Anterior cingulate cortex (tissue), 58 donors: Measurements from ENCODE around the gene CACNA1B.
A peak's percentile ranks its signal among the peaks of the same experiment; 100 is the strongest.

Experiments
- DNase-seq, 58 donors: peaks; one replicate each; lab custom pipeline; 2025; lab: John Stamatoyannopoulos, UW

The CACNA1B gene

GRCh38 chr9:138063033-138063432, 185.5 kb downstream of the CACNA1B start:
- no peak for DNase-seq

- no peak for DNase-seq
Measured at GRCh38 chr9:138063785-138064184, 186.2 kb downstream of the CACNA1B start.

- no peak for DNase-seq
Measured at GRCh38 chr9:138064547-138064946, 187.0 kb downstream of the CACNA1B start.

GRCh38 chr9:138065287-138065686, 187.7 kb downstream of the CACNA1B start:
- DNase-seq = no peak

GRCh38 chr9:138066049-138066448, 188.5 kb downstream of the CACNA1B start:
- no peak for DNase-seq

GRCh38 chr9:138067613-138068367, 190.2 kb downstream of the CACNA1B start:
- no peak for DNase-seq

GRCh38 chr9:138068601-138069035, 191.0 kb downstream of the CACNA1B start:
- DNase-seq = peak in 1 of 58 donors; percentile 31

GRCh38 chr9:138069731-138070456, 192.3 kb downstream of the CACNA1B start:
- no peak for DNase-seq

GRCh38 chr9:138070815-138071214, 193.2 kb downstream of the CACNA1B start:
- DNase-seq = no peak

GRCh38 chr9:138071292-138071691, 193.7 kb downstream of the CACNA1B start:
- DNase-seq = no peak

GRCh38 chr9:138071731-138072130, 194.1 kb downstream of the CACNA1B start:
- DNase-seq = no peak

- peak in 4 of 58 donors; percentile 18 to 36 (median 23) for DNase-seq
Measured at GRCh38 chr9:138072161-138072842, 194.7 kb downstream of the CACNA1B start.

GRCh38 chr9:138072897-138073296, 195.3 kb downstream of the CACNA1B start:
- no peak for DNase-seq

- no peak for DNase-seq
Measured at GRCh38 chr9:138073408-138073807, 195.8 kb downstream of the CACNA1B start.

GRCh38 chr9:138073808-138074207, 196.2 kb downstream of the CACNA1B start:
- DNase-seq = no peak

GRCh38 chr9:138074516-138074915, 196.9 kb downstream of the CACNA1B start:
- DNase-seq = no peak

GRCh38 chr9:138075496-138075895, 197.9 kb downstream of the CACNA1B start:
- DNase-seq = no peak

- DNase-seq = no peak
Measured at GRCh38 chr9:138075961-138076649, 198.5 kb downstream of the CACNA1B start.

- DNase-seq = no peak
Measured at GRCh38 chr9:138076650-138077009, 199.0 kb downstream of the CACNA1B start.

- no peak for DNase-seq
Measured at GRCh38 chr9:138077126-138077525, 199.5 kb downstream of the CACNA1B start.
